ENCODE results near the gene CTXND1.

The CTXND1 gene

GRCh38 chr15:80242802-80243201, 9.2 kb downstream of the CTXND1 start:
- no peak for TF ChIP-seq EGR1 (IDR thresholded peaks at IDR 0.05)
- TF ChIP-seq ZBTB7A (IDR thresholded peaks at IDR 0.05; ENCODE audit: low read depth) = no peak
- no peak for TF ChIP-seq CEBPB (IDR thresholded peaks at IDR 0.05)
- TF ChIP-seq RAD21 (IDR thresholded peaks at IDR 0.05; ENCODE audit: low read depth) = no peak
- no peak for TF ChIP-seq NFIC (IDR thresholded peaks at IDR 0.05)
- no peak for TF ChIP-seq TCF12 (IDR thresholded peaks at IDR 0.05; ENCODE audit: low read depth)
- TF ChIP-seq, protein P1, sequence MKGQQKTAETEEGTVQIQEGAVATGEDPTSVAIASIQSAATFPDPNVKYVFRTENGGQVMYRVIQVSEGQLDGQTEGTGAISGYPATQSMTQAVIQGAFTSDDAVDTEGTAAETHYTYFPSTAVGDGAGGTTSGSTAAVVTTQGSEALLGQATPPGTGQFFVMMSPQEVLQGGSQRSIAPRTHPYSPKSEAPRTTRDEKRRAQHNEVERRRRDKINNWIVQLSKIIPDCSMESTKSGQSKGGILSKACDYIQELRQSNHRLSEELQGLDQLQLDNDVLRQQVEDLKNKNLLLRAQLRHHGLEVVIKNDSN (IDR thresholded peaks at IDR 0.05) = no peak
- TF ChIP-seq, protein P2, sequence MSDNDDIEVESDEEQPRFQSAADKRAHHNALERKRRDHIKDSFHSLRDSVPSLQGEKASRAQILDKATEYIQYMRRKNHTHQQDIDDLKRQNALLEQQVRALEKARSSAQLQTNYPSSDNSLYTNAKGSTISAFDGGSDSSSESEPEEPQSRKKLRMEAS (IDR thresholded peaks at IDR 0.05) = no peak
- TF ChIP-seq TAF1 (IDR thresholded peaks at IDR 0.05; ENCODE audit: low read depth) = no peak
- TF ChIP-seq, protein P3, sequence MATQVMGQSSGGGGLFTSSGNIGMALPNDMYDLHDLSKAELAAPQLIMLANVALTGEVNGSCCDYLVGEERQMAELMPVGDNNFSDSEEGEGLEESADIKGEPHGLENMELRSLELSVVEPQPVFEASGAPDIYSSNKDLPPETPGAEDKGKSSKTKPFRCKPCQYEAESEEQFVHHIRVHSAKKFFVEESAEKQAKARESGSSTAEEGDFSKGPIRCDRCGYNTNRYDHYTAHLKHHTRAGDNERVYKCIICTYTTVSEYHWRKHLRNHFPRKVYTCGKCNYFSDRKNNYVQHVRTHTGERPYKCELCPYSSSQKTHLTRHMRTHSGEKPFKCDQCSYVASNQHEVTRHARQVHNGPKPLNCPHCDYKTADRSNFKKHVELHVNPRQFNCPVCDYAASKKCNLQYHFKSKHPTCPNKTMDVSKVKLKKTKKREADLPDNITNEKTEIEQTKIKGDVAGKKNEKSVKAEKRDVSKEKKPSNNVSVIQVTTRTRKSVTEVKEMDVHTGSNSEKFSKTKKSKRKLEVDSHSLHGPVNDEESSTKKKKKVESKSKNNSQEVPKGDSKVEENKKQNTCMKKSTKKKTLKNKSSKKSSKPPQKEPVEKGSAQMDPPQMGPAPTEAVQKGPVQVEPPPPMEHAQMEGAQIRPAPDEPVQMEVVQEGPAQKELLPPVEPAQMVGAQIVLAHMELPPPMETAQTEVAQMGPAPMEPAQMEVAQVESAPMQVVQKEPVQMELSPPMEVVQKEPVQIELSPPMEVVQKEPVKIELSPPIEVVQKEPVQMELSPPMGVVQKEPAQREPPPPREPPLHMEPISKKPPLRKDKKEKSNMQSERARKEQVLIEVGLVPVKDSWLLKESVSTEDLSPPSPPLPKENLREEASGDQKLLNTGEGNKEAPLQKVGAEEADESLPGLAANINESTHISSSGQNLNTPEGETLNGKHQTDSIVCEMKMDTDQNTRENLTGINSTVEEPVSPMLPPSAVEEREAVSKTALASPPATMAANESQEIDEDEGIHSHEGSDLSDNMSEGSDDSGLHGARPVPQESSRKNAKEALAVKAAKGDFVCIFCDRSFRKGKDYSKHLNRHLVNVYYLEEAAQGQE (IDR thresholded peaks at IDR 0.05; ENCODE audit: low read depth) = no peak
- TF ChIP-seq CREB1 (IDR thresholded peaks at IDR 0.05; ENCODE audit: low read depth) = no peak
- no peak for TF ChIP-seq FOXM1 (IDR thresholded peaks at IDR 0.05; ENCODE audit: borderline replicate concordance, low read depth)

GRCh38 chr15:80242132-80242769, 9.8 kb downstream of the CTXND1 start:
- TF ChIP-seq EP300 (IDR thresholded peaks at IDR 0.05; ENCODE audit: borderline replicate concordance) (no peak), RAD21 (IDR thresholded peaks at IDR 0.05; ENCODE audit: low read depth) (peak; percentile 53)

DNA sequence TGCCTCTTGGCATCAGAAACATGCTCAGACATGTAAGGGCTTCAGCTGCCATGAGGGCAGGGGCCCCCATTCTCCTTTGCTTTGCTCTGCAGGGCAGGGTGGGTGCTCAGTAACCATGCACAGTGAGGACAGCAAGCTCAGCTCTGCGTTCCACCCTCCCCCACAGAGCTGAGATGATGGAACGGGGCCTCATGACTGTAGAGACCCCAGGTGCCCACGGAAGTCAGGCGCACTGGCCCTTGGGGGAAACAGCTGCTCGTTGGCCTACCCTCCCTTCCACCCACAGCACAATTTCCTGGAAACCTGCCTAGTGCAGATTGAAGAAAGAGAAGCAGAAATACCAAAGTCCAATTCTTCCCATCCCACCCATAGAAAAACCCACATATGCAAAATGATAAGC, 10.5 kb downstream of the CTXND1 start:
- TF ChIP-seq TAF1 (IDR thresholded peaks at IDR 0.05; ENCODE audit: low read depth) (no peak), YY1 (IDR thresholded peaks at IDR 0.05; ENCODE audit: low read depth) (no peak), TCF12 (IDR thresholded peaks at IDR 0.05; ENCODE audit: low read depth) (no peak), RAD21 (IDR thresholded peaks at IDR 0.05; ENCODE audit: low read depth) (no peak), EGR1 (IDR thresholded peaks at IDR 0.05) (no peak), CREB1 (IDR thresholded peaks at IDR 0.05; ENCODE audit: low read depth) (no peak), FOXM1 (IDR thresholded peaks at IDR 0.05; ENCODE audit: borderline replicate concordance, low read depth) (no peak), CEBPB (IDR thresholded peaks at IDR 0.05) (no peak)
- TF ChIP-seq, protein P1 (IDR thresholded peaks at IDR 0.05) = no peak
- TF ChIP-seq, protein P3 (IDR thresholded peaks at IDR 0.05; ENCODE audit: low read depth) = no peak

DNA sequence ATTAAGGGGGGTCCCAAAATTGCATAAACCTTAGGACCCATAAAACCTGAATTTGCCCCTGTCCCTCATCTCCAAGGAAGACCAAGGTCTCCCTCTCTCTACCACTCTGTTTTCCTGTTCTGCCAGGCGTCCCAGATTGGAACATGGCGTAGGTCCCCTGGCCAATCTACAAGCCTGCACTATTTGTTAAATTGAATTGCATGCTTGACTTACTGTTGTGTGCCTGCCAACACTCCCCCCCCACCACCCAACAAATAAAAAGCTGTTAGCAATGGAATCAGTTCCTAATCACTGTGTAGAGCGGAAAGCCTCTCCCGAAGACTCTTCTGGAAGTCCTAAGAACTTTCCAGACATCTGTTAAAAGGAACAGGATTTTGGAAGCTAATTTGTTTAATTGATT, 11.7 kb downstream of the CTXND1 start:
- TF ChIP-seq, protein P2 (IDR thresholded peaks at IDR 0.05) = no peak
- TF ChIP-seq RAD21 (IDR thresholded peaks at IDR 0.05; ENCODE audit: low read depth) (no peak), NFIC (IDR thresholded peaks at IDR 0.05) (no peak), TAF1 (IDR thresholded peaks at IDR 0.05; ENCODE audit: low read depth) (no peak), CEBPB (IDR thresholded peaks at IDR 0.05) (no peak), TEAD4 (IDR thresholded peaks at IDR 0.05) (no peak), YY1 (IDR thresholded peaks at IDR 0.05; ENCODE audit: low read depth) (no peak), FOXM1 (IDR thresholded peaks at IDR 0.05; ENCODE audit: borderline replicate concordance, low read depth) (no peak), EGR1 (IDR thresholded peaks at IDR 0.05) (no peak), CREB1 (IDR thresholded peaks at IDR 0.05; ENCODE audit: low read depth) (no peak), TCF12 (IDR thresholded peaks at IDR 0.05; ENCODE audit: low read depth) (no peak), EP300 (IDR thresholded peaks at IDR 0.05; ENCODE audit: borderline replicate concordance) (no peak), ZBTB7A (IDR thresholded peaks at IDR 0.05; ENCODE audit: low read depth) (no peak)
- TF ChIP-seq, protein P3 (IDR thresholded peaks at IDR 0.05; ENCODE audit: low read depth) = no peak
- TF ChIP-seq, protein P1 (IDR thresholded peaks at IDR 0.05) = no peak

Measured in Ishikawa (cell line).